Neural crest cell (in vitro differentiated cells): ENCODE measurements around the gene TAP2. TPM values are rescaled to one million over a fixed set of nuclear protein-coding genes. Genes with fewer than 3 reads are reported as not detected.

ENCODE experiments used
- DNase-seq: peaks from one replicate; pipeline ENCODE4 v3.0.0; 2021; ENCODE audit warnings: low read depth, mixed read lengths, low spot score
- H3K27ac Mint-ChIP-seq: one replicate; pipeline ENCODE4 v1.8.0; 2021; ENCODE audit warnings: mild to moderate bottlenecking, mixed read lengths; ENCODE audit not compliant: unreplicated experiment
- H3K27me3 Mint-ChIP-seq: 2 replicates; pipeline ENCODE4 v1.8.0; 2021; ENCODE audit warnings: low read depth, mild to moderate bottlenecking, mixed read lengths
- H3K36me3 Mint-ChIP-seq: 2 replicates; pipeline ENCODE4 v1.8.0; 2021; ENCODE audit warnings: low read depth, mild to moderate bottlenecking, mixed read lengths
- H3K4me1 Mint-ChIP-seq: 2 replicates; pipeline ENCODE4 v1.8.0; 2021; ENCODE audit warnings: mixed read lengths
- H3K4me3 Mint-ChIP-seq: one replicate; pipeline ENCODE4 v1.8.0; 2021; ENCODE audit warnings: mild to moderate bottlenecking, mixed read lengths
- H3K9me3 Mint-ChIP-seq: 2 replicates; pipeline ENCODE4 v1.8.0; 2021; ENCODE audit warnings: mixed read lengths
- CTCF ChIP-seq: fragments of 200-600 bp; sonication (generic); conservative IDR thresholded peaks from 2 replicates; pipeline ENCODE4 v1.5.0; 2021; ENCODE audit warnings: antibody characterized with exemption, mild to moderate bottlenecking
- total RNA-seq: library from RNA; stranded (reverse); gene quantifications from 2 replicates; pipeline ENCODE4 v1.2.1, GENCODE V29; 2021

Gene TAP2
- total RNA-seq, 1 donor from 2014 or later: 18.0 TPM

DNA sequence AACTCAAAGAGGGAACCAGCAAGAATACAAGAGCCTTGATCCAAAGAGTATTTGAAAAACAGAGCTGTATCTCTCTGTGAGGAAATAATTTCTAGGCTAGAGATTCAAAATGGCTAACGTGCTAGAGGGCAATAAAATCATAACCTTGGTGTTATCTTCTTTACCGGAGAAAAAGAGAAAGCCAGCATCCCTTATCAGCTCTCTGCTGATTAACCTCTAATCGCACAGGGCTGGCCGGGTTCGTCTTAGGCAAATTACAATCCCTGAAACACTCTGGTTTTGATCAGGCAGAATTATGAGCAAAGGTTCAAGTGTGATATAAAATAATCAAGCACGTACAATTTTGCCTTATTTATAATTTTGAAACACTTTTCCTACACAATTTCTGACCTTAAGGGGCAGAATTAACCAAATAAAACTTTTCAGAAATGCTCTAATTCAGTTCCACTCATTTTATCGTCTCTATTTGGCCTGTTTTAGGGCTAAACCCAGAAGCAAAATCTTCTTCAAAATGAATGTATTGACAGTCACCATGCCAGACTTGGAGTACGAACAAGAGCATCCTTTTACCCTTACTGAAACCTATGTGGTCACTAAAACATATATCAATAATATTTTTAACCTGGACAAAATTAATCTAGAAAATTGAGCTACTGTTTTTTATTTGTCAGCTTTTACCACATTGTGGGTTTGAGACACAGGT is 29.2 kb upstream of the TAP2 start:
- Mint-ChIP-seq H3K4me1 (no peaks in the 10 kb centered on the region), H3K4me3 (no peak overlapping the region), H3K9me3 (no peaks in the 10 kb centered on the region), H3K27me3 (peaks cover 90% of the 10 kb centered on the region), H3K36me3 (no peaks in the 10 kb centered on the region), H3K27ac (no peak overlapping the region)
- no peak for TF ChIP-seq CTCF
- DNase-seq: no peak

DNA sequence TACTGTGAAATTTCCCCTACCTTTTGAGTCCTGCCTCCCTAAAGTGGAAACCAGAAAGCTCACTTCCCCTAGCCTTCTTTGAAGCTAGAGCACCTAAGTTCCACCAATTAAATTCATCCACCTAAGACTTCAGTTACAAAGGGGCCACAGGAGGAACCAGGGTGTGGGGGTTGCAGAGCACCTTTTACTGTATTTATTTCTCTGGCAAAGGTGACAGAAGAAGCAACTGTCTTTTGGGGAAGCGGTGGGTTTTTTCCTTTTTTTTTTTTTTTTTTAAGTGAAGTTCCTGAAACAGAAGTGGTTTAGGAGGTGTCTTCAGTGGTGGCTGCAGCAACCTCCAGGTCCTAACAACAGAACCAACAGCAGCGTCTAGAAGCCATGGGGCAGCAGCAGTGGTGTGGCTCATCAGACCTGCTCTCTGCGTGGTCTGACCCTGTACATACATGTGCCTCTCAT is 28.5 kb upstream of the TAP2 start:
- H3K4me1 Mint-ChIP-seq: no peaks in the 10 kb centered on the region
- DNase-seq: no peak
- no peak for TF ChIP-seq CTCF
- no peak overlapping the region for H3K27ac Mint-ChIP-seq
- peaks cover 86% of the 10 kb centered on the region for H3K27me3 Mint-ChIP-seq
- H3K36me3 Mint-ChIP-seq: no peaks in the 10 kb centered on the region
- H3K9me3 Mint-ChIP-seq: no peaks in the 10 kb centered on the region
- no peak overlapping the region for H3K4me3 Mint-ChIP-seq

- H3K4me3 Mint-ChIP-seq: no peak overlapping the region
- DNase-seq: no peak
- no peak overlapping the region for H3K27ac Mint-ChIP-seq
- peaks cover 85% of the 10 kb centered on the region for H3K27me3 Mint-ChIP-seq
- no peaks in the 10 kb centered on the region for H3K9me3 Mint-ChIP-seq
- no peaks in the 10 kb centered on the region for H3K36me3 Mint-ChIP-seq
- H3K4me1 Mint-ChIP-seq: no peaks in the 10 kb centered on the region
- no peak for TF ChIP-seq CTCF
Measured at GRCh38 chr6:32865724-32866443, 27.3 kb upstream of the TAP2 start.

GRCh38 chr6:32862725-32863124 is 24.2 kb upstream of the TAP2 start:
- no peaks in the 10 kb centered on the region for H3K36me3 Mint-ChIP-seq
- no peak overlapping the region for H3K27ac Mint-ChIP-seq
- no peak for TF ChIP-seq CTCF
- no peak overlapping the region for H3K4me3 Mint-ChIP-seq
- DNase-seq: no peak
- no peaks in the 10 kb centered on the region for H3K9me3 Mint-ChIP-seq
- peaks cover 85% of the 10 kb centered on the region for H3K27me3 Mint-ChIP-seq
- no peaks in the 10 kb centered on the region for H3K4me1 Mint-ChIP-seq

DNA sequence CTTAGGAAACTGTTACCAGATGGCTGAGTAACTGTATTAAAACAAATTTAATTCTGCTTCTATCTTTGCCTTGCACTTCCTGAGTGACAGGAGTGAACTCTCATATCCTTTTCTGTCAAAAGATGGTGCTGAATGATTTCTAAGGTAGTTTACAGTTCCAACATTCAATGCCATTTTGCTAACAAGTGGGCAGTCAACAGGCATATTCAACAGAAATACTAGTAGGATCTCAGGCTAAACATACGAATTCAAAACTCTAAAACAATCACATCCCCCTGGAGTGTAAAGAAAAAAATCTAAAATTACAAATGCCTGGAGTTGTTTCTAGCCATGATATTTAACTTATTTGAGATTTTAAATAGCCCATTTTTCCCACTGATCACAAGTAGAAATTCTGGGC is 22.1 kb upstream of the TAP2 start:
- no peak for DNase-seq
- H3K27me3 Mint-ChIP-seq: peaks cover 85% of the 10 kb centered on the region
- TF ChIP-seq CTCF: no peak
- no peaks in the 10 kb centered on the region for H3K9me3 Mint-ChIP-seq
- H3K36me3 Mint-ChIP-seq: no peaks in the 10 kb centered on the region
- no peak overlapping the region for H3K4me3 Mint-ChIP-seq
- H3K4me1 Mint-ChIP-seq: no peaks in the 10 kb centered on the region
- H3K27ac Mint-ChIP-seq: no peak overlapping the region
